Neural crest cell (in vitro differentiated cells): ENCODE results near the gene RNFT2. TPM values are rescaled to one million over a fixed set of nuclear protein-coding genes. Genes with fewer than 3 reads are reported as not detected.

ENCODE experiments used
- DNase-seq: peaks from one replicate; pipeline ENCODE4 v3.0.0; 2021; ENCODE audit warnings: low read depth, mixed read lengths, low spot score
- H3K27ac Mint-ChIP-seq: one replicate; pipeline ENCODE4 v1.8.0; 2021; ENCODE audit warnings: mild to moderate bottlenecking, mixed read lengths; ENCODE audit not compliant: unreplicated experiment
- H3K27me3 Mint-ChIP-seq: 2 replicates; pipeline ENCODE4 v1.8.0; 2021; ENCODE audit warnings: low read depth, mild to moderate bottlenecking, mixed read lengths
- H3K36me3 Mint-ChIP-seq: 2 replicates; pipeline ENCODE4 v1.8.0; 2021; ENCODE audit warnings: low read depth, mild to moderate bottlenecking, mixed read lengths
- H3K4me1 Mint-ChIP-seq: 2 replicates; pipeline ENCODE4 v1.8.0; 2021; ENCODE audit warnings: mixed read lengths
- H3K4me3 Mint-ChIP-seq: one replicate; pipeline ENCODE4 v1.8.0; 2021; ENCODE audit warnings: mild to moderate bottlenecking, mixed read lengths
- H3K9me3 Mint-ChIP-seq: 2 replicates; pipeline ENCODE4 v1.8.0; 2021; ENCODE audit warnings: mixed read lengths
- CTCF ChIP-seq: fragments of 200-600 bp; sonication (generic); conservative IDR thresholded peaks from 2 replicates; pipeline ENCODE4 v1.5.0; 2021; ENCODE audit warnings: antibody characterized with exemption, mild to moderate bottlenecking
- total RNA-seq: library from RNA; stranded (reverse); gene quantifications from 2 replicates; pipeline ENCODE4 v1.2.1, GENCODE V29; 2021

RNFT2 gene
- total RNA-seq, 1 donor from 2014 or later: 79.9 TPM

DNA sequence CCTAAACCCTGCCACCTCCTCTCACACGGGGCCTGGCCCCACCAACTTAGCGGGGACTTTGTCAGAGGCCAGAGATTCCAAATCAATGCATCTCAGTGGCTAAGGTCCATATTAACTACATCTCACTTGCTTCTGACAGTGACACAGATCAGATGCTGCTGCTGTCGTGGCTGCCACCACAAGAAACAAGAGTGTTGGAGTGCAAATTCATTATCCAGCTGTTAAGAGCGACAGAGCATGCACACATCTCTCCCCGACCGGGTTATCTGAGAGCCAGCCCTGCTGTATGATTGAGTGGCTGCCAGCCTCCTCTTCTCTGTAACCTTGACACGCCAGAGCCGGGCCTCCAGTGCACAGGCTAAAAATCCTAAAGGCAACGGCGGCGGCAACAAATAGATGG is 40.4 kb upstream of the RNFT2 start:
- no peak for TF ChIP-seq CTCF

GRCh38 chr12:116698116-116698515 is 40.0 kb upstream of the RNFT2 start:
- Mint-ChIP-seq H3K4me1 (peaks cover 9% of the 10 kb centered on the region), H3K4me3 (no peak overlapping the region), H3K27ac (no peak overlapping the region), H3K27me3 (peaks cover 21% of the 10 kb centered on the region), H3K36me3 (no peaks in the 10 kb centered on the region), H3K9me3 (no peaks in the 10 kb centered on the region)
- DNase-seq: no peak
- no peak for TF ChIP-seq CTCF

More for the DNA sequence above, 40.4 kb upstream of the RNFT2 start:
- peaks cover 10% of the 10 kb centered on the region for H3K4me1 Mint-ChIP-seq
- no peaks in the 10 kb centered on the region for H3K9me3 Mint-ChIP-seq
- no peak overlapping the region for H3K27ac Mint-ChIP-seq
- H3K36me3 Mint-ChIP-seq: no peaks in the 10 kb centered on the region
- peaks cover 24% of the 10 kb centered on the region for H3K27me3 Mint-ChIP-seq
- H3K4me3 Mint-ChIP-seq: no peak overlapping the region
- no peak for DNase-seq

DNA sequence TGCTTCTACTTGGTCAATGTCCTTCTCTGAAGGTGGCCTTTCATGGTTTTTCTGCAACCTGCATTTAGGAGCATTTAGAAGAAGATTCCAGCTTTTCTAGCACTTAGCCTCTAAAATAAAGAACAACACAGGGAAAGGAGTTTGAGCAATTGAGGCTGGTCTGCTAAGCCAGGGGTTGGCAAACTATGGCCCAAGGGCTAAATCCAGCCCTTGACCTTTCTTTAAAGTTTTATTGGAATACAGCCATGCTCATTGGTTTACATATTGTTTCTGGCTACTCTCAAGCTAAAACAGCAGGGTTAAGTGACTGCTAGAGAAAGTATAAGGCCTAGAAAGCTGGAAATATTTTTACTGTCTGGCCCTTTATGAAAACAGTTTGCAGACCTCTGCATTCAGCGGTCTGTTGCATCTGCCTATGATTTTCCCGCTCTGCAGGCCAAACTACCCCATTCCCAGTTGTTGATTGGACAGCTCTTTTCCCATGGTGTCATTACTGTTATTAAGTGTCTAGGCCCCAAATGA is 39.5 kb upstream of the RNFT2 start:
- Mint-ChIP-seq H3K4me1 (peaks cover 8% of the 10 kb centered on the region), H3K27me3 (peaks cover 16% of the 10 kb centered on the region), H3K36me3 (no peaks in the 10 kb centered on the region), H3K4me3 (no peak overlapping the region), H3K9me3 (no peaks in the 10 kb centered on the region), H3K27ac (no peak overlapping the region)
- TF ChIP-seq CTCF: no peak
- DNase-seq: no peak

- no peaks in the 10 kb centered on the region for H3K36me3 Mint-ChIP-seq
These were observed 38.0 kb upstream of the RNFT2 start for GRCh38 chr12:116700066-116700465.

DNA sequence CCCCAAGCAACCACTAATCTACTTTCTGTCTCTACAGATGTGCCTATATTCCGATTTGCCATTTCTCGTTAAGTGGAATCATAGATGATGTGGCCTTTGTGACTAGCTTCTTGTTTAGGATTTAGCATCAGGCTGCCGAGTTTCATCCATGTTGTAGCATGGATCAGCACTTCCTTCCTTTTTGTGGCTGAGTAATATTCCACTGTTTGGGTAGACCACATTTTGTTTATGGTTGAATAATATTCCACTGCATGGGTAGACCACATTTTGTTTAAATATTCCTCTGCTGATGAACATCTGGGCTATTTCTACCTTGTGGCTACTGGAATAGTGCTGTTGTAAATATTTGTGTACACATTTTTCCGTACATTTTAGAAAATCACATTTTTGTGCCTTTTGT is 36.7 kb upstream of the RNFT2 start:
- Mint-ChIP-seq H3K4me3 (no peak overlapping the region), H3K4me1 (peaks cover 4% of the 10 kb centered on the region), H3K27ac (no peak overlapping the region), H3K36me3 (no peaks in the 10 kb centered on the region), H3K9me3 (no peaks in the 10 kb centered on the region), H3K27me3 (no peaks in the 10 kb centered on the region)
- DNase-seq: no peak
- no peak for TF ChIP-seq CTCF

More at GRCh38 chr12:116700066-116700465, 38.0 kb upstream of the RNFT2 start:
- no peak overlapping the region for H3K4me3 Mint-ChIP-seq
- peaks cover 1% of the 10 kb centered on the region for H3K27me3 Mint-ChIP-seq
- peaks cover 4% of the 10 kb centered on the region for H3K4me1 Mint-ChIP-seq
- TF ChIP-seq CTCF: no peak
- no peak overlapping the region for H3K27ac Mint-ChIP-seq
- no peak for DNase-seq
- H3K9me3 Mint-ChIP-seq: no peaks in the 10 kb centered on the region
